Chondrocyte (in vitro differentiated cells): ENCODE results near the gene SYMPK. TPM values are rescaled to one million over a fixed set of nuclear protein-coding genes. Genes with fewer than 3 reads are reported as not detected.

Source experiments
- DNase-seq: peaks from one replicate; pipeline ENCODE4 v3.0.0; 2021; ENCODE audit warnings: mixed read lengths, low spot score
- H3K27ac Mint-ChIP-seq: one replicate; pipeline ENCODE4 v1.8.0; 2021; ENCODE audit warnings: mild to moderate bottlenecking, moderate library complexity, mixed read lengths; ENCODE audit not compliant: unreplicated experiment
- H3K27me3 Mint-ChIP-seq: 2 replicates; pipeline ENCODE4 v1.8.0; 2021; ENCODE audit warnings: low read depth, mixed read lengths
- H3K36me3 Mint-ChIP-seq: 2 replicates; pipeline ENCODE4 v1.8.0; 2021; ENCODE audit warnings: low read depth, mixed read lengths
- H3K4me1 Mint-ChIP-seq: 2 replicates; pipeline ENCODE4 v1.8.0; 2021; ENCODE audit warnings: low read depth, mild to moderate bottlenecking, mixed read lengths
- H3K4me3 Mint-ChIP-seq: one replicate; pipeline ENCODE4 v1.8.0; 2021; ENCODE audit warnings: mild to moderate bottlenecking, moderate library complexity, mixed read lengths; ENCODE audit not compliant: unreplicated experiment
- H3K9me3 Mint-ChIP-seq: 2 replicates; pipeline ENCODE4 v1.8.0; 2021; ENCODE audit warnings: low read depth, mixed read lengths
- total RNA-seq: library from RNA; stranded (reverse); gene quantifications from 3 replicates; pipeline ENCODE4 v1.2.1, GENCODE V29; 2021
- TF ChIP-seq, protein P1 (sequence below): fragments of 200-600 bp; sonication (generic); IDR thresholded peaks from 2 replicates; pipeline ENCODE4 v1.5.0; 2021; ENCODE audit warnings: antibody characterized with exemption, mild to moderate bottlenecking, moderate library complexity

The SYMPK gene
- total RNA-seq, 1 donor from 2014 or later, result 56.5 TPM

DNA sequence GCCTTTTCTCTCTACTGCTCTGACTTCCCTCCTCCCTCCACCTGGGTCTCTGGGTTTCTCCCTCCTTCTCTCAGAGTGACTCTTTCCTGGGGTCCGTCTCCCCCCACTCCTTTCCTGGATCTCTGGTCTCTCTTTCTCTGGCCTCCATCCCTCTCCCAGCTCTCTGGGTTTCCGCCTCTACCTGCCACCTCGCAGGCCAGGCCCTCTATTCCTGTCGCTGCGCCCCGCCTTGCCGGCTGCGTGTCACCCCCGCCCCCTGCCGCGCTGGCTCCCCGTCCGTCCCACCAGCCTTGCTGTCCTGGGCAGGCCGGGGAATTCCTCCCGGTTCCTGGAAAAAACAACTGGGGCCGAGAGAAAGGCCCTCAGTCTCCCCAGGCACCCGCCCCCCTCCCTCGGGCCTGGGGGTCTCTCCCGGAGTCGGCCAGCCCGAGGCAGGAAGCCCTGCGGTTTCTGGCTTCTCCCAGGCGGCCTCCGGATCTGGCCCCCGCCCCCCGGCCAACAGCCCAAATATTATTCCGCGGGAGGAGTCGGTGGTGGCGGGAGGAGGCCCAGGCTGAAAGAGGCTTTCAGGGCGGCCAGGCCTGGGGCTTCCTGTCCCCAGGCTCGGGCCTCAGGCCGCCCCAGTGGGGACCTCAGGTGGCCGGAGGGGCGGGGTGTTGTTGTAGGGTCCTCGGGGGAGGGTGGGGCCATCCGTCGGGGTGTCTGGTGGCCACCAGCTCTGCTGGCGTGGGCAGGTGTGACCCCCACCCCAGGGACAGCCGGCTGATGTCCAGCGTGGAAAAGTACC is 13.7 kb upstream of the SYMPK start:
- no peaks in the 10 kb centered on the region for H3K9me3 Mint-ChIP-seq
- H3K27me3 Mint-ChIP-seq, result no peaks in the 10 kb centered on the region
- H3K4me1 Mint-ChIP-seq, result peaks cover 12% of the 10 kb centered on the region
- DNase-seq, result no peak
- no peaks in the 10 kb centered on the region for H3K36me3 Mint-ChIP-seq
- TF ChIP-seq, protein P1, sequence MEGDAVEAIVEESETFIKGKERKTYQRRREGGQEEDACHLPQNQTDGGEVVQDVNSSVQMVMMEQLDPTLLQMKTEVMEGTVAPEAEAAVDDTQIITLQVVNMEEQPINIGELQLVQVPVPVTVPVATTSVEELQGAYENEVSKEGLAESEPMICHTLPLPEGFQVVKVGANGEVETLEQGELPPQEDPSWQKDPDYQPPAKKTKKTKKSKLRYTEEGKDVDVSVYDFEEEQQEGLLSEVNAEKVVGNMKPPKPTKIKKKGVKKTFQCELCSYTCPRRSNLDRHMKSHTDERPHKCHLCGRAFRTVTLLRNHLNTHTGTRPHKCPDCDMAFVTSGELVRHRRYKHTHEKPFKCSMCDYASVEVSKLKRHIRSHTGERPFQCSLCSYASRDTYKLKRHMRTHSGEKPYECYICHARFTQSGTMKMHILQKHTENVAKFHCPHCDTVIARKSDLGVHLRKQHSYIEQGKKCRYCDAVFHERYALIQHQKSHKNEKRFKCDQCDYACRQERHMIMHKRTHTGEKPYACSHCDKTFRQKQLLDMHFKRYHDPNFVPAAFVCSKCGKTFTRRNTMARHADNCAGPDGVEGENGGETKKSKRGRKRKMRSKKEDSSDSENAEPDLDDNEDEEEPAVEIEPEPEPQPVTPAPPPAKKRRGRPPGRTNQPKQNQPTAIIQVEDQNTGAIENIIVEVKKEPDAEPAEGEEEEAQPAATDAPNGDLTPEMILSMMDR, result no peak
- H3K27ac Mint-ChIP-seq, result peak overlapping the region; percentile 91
- no peak overlapping the region for H3K4me3 Mint-ChIP-seq

DNA sequence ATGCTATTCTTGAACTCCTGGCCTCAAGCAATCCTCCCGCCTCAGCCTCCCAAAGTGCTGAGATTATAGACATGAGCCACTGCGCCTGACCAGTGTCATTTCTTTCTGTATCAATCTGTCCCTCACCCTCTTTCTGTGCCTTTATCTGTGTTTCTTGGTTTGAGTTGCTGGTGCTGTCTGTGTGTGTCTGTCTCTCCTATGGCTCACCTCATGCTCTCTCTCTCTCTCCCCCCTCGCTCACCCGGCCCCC is 13.1 kb upstream of the SYMPK start:
- Mint-ChIP-seq H3K4me1 (peaks cover 12% of the 10 kb centered on the region), H3K36me3 (no peaks in the 10 kb centered on the region), H3K9me3 (no peaks in the 10 kb centered on the region), H3K27me3 (no peaks in the 10 kb centered on the region), H3K4me3 (no peak overlapping the region), H3K27ac (peak overlapping the region; percentile 91)
- TF ChIP-seq, protein P1, result no peak
- DNase-seq, result no peak

DNA sequence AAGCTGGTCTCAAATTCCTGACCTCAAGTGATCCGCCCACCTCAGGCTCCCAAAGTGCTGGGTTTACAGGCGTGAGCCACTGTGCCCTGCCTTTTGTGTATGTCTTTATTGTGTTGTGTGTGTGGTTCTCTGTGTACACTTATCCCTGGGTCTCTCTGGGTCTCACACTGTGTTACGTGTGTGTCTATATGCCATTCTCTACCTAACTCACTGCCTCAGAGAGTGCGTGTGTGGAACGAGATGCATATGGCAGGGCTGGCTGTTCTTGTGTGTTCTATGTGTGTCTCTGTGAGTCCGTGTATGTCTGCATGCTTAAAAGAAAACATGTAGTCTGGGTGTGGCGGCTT is 11.6 kb upstream of the SYMPK start:
- peaks cover 12% of the 10 kb centered on the region for H3K4me1 Mint-ChIP-seq
- no peak overlapping the region for H3K27ac Mint-ChIP-seq
- TF ChIP-seq, protein P1, result no peak
- no peaks in the 10 kb centered on the region for H3K9me3 Mint-ChIP-seq
- H3K36me3 Mint-ChIP-seq, result no peaks in the 10 kb centered on the region
- no peaks in the 10 kb centered on the region for H3K27me3 Mint-ChIP-seq
- no peak overlapping the region for H3K4me3 Mint-ChIP-seq
- DNase-seq, result no peak

DNA sequence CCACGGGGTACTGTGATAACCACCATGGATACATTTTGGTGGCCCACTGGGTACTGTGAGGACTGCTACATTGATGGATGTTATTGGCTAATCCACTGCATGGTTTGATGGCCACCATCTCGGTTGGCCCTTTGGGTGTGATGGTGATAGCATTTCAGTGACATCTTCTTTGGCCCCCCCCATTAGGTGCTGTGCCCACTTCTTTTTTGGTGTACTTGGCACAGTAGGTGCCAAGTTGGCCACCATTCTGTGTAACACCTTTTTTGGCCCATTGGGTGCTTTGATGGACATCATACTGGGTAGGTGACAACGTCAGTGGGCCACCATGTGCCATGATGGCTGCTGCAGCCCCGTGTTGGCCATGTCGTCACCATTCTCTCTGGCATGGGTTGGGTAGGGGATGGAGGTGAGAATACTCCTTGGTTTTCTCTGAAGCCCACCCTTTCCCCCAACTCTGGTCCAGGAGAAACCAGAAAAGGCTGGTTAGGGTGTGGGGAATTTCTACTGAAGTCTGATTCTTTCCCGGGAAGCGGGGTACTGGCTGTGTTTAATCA is 10.3 kb upstream of the SYMPK start:
- peaks cover 12% of the 10 kb centered on the region for H3K4me1 Mint-ChIP-seq
- no peak overlapping the region for H3K27ac Mint-ChIP-seq
- no peak overlapping the region for H3K4me3 Mint-ChIP-seq
- no peaks in the 10 kb centered on the region for H3K27me3 Mint-ChIP-seq
- DNase-seq, result no peak
- H3K9me3 Mint-ChIP-seq, result no peaks in the 10 kb centered on the region
- TF ChIP-seq, protein P1, result no peak
- no peaks in the 10 kb centered on the region for H3K36me3 Mint-ChIP-seq

DNA sequence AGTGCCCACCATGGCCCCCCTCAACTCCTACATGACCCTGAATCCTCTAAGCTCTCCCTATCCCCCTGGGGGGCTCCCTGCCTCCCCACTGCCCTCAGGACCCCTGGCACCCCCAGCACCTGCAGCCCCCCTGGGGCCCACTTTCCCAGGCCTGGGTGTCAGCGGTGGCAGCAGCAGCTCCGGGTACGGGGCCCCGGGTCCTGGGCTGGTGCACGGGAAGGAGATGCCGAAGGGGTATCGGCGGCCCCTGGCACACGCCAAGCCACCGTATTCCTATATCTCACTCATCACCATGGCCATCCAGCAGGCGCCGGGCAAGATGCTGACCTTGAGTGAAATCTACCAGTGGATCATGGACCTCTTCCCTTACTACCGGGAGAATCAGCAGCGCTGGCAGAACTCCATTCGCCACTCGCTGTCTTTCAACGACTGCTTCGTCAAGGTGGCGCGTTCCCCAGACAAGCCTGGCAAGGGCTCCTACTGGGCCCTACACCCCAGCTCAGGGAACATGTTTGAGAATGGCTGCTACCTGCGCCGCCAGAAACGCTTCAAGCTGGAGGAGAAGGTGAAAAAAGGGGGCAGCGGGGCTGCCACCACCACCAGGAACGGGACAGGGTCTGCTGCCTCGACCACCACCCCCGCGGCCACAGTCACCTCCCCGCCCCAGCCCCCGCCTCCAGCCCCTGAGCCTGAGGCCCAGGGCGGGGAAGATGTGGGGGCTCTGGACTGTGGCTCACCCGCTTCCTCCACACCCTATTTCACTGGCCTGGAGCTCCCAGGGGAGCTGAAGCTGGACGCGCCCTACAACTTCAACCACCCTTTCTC is 9.4 kb upstream of the SYMPK start:
- Mint-ChIP-seq H3K4me3 (no peak overlapping the region), H3K27me3 (no peaks in the 10 kb centered on the region), H3K9me3 (no peaks in the 10 kb centered on the region), H3K4me1 (peaks cover 11% of the 10 kb centered on the region), H3K27ac (no peak overlapping the region), H3K36me3 (no peaks in the 10 kb centered on the region)
- TF ChIP-seq, protein P1, result no peak
- no peak for DNase-seq
